Limb (tissue), 2 donors: ENCODE measurements around the gene LRBA.
"Not testable (repeated sequence)": the region's sequence is repeated elsewhere in the genome, so short reads cannot be mapped to it uniquely, and the experiment has no call there.

ENCODE experiments used
- DNase-seq, 2 donors: peaks; one replicate each; pipeline ENCODE4 v3.0.0-alpha.2; 2016; ENCODE audit errors: extremely low spot score in 2 of 2

The LRBA gene

GRCh38 chr4:150431221-150431620, 583.9 kb downstream of the LRBA start:
- DNase-seq: no peak

GRCh38 chr4:150425161-150425560, 589.9 kb downstream of the LRBA start:
- no peak for DNase-seq

DNA sequence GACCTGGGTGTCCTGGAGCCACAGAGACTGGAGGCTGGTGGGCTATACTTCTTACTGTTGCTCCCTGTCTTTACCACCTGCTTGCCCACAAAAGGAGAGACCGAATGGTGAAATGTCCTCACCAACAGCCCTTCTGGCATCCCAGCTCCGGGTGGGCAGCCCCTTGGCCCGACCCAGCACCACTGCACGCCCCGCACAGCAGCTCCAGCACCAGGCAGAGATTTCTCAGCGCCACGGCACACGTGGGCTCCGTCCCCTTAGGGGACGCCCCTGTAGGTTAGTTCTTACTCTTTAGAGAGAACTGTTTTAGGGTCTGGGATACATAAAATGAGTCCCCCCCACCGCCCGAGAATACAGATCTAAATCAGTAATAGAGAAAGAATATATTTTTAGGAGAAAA, 591.6 kb downstream of the LRBA start:
- no peak for DNase-seq

DNA sequence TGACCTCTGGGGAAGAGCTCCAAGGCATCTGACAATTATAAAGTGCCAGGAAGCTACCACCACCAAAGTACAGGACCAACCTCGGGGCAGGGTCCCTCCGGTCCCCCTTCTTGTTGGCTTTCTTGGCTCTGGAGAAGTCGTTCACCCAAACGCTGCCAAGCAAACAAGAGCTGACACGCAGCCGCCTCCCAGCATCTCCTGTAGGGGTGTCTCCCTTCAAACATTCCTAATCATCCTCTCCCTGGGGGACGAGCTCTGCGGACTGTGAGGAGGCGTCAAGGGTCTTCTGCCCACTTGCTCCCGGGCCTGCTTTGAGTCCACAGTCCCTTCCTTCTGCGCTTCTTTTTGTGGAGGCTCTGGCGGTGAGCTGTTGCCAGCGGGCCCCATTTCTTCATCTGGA, 592.0 kb downstream of the LRBA start:
- no peak for DNase-seq

DNA sequence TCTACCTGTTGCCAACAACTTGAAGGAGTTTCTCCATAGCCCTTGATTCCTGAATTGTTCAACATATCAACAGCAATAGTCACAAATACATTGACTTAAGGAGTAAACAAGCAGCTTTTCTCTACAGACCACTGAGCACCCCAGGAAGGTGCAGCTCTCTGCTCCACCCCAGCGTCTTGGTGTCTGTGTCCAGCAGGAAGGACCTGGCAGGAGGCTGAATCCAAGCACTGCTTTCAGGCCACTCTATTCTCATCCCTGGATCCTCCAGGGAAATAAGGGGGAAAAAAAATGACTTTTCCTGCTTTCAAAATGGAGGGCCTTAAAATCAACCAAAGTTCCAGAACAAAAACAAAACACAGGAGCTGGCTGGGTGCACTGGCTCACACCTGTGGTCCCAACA, 593.5 kb downstream of the LRBA start:
- DNase-seq: no peak

DNA sequence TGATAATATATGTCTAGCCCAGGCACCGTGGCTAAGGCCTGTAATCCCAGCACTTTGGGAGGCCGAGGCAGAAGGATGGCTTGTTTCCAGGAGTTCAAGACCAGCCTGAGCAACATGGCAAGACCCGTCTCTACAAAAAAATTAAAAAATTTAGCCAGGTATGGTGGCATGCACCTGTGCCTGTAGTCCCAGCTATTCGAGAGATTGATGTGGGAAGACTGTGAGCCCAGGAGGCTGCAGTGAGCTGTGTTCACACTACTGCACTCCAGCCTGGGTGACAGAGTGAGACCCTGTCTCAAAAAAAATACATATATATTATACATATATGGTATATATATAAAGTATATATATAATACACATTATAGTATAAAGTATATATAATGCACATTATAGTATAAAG, 595.1 kb downstream of the LRBA start:
- DNase-seq: no peak

GRCh38 chr4:150418757-150419410, 596.2 kb downstream of the LRBA start:
- DNase-seq: no peak

- DNase-seq: no peak
Measured at GRCh38 chr4:150415213-150415612, 599.9 kb downstream of the LRBA start.

DNA sequence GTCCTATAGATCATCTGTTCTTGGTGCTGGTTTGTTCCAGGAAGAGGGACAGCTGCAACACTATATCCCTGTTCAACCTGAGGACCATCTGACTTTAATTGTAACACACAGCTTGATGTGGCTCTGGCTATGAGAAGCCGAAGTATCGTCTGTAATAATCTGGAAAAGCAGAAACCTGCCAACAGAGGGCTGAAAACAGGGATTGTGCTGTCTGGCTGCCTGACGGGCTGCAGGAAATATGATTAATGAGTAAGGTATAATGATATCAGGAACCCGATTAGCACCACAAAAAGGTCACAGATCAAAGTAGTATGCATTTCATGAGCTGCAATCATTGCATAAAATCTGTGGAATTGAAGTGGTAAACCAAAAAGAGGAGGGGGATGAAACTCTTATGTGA, 603.6 kb downstream of the LRBA start:
- DNase-seq: no peak

DNA sequence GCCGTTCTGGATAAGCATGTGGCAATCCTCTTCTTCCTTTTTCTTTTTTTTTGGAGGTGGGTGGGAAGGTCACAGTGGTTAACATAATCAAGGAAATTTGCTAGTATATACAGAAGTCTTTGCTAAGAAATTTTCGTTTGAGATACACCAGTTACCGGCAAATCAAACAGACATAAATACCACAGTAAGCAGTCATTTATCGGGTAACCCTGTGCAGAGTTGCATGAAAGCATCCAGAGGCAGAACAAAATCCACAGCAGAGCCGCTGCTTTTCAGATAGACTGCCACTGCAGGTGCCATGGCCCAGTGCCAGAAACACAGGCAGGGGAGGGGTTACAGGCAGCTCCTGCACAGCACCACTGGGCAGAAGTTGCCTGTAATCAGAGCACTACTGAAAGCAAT, 612.2 kb downstream of the LRBA start:
- DNase-seq: peak in 1 of 2 donors; percentile 72

DNA sequence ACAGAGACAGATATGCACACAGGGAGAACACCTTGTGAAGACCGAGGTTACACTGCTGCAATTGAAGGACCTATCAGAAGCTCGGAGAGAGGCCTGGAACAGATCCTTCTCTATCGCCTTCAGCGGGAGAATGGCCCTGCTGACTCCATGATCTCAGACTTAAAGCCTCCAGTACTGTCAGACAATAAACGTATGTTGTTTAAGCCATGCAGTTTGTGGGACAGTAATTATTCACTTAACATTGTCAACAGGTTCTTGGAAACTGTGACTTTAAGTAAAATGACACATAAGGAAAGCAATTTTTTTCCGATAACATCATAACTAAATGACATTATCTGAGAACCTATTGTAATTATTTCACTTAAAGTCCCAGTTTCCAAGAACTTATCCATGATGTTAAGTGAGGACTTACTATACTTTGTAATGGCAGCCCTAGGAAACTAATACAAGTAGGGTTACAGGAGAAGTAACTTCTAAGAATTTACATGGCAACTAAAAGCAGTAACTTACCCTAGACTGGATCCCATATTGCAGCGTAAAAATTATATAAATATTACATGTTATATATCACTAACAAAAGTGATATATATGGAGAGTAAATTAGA, 613.9 kb downstream of the LRBA start:
- DNase-seq: no peak

DNA sequence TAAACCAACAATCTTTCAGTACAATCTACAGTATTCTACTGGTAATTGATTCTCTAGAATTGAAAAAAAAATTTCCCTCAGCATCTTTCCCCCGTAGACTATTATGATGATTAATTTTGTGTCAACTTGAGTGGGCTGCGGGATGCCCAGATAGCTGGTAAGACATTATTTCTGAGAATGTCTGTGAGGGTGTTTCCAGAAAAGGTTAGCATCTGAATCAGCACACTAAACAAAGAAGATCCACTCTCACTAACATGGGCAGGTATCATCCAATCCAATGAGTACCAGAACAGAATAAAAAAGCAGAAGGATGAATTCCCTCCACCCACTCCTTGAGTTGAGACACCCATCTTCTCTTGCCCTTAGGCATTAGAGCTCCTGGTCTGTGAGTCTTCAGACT, 619.2 kb downstream of the LRBA start:
- DNase-seq: no peak

DNA sequence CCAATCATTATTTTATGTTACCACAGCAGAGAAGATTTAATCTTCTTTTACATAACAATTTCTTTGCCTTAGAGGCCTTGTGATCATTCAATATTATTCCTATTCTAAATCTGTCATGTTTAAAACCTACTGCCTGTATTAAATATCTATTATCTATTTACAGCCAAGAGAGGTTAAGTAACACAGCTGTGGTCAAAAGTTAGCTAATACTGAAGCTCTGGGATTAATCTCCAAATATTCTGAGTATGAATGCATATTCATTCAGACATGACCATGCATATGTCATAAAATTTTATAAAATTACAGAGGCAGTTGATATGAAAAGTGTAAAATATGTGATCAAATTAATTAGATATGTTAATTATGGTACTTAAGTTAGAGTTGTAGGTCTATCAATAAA, 621.0 kb downstream of the LRBA start:
- DNase-seq: no peak

GRCh38 chr4:150391052-150391451, 624.0 kb downstream of the LRBA start:
- no peak for DNase-seq

DNA sequence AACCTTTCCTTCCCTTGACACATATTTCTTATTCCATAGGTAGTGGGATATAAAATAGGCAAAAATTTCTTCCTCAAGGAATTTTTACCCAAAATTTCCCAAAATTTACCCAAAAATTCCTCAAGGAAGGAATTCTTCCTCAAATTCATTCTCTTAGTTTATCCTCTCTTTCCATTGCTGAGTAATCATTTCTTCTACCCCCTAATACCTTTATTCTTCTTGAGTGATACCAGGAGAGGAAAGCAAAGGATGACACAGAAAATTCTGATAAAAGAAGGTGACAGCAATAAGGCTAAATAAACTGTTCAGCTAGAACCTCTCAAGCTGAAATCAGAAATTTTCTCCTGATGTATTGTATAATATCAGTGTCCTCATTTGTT, 624.6 kb downstream of the LRBA start:
- DNase-seq: no peak

DNA sequence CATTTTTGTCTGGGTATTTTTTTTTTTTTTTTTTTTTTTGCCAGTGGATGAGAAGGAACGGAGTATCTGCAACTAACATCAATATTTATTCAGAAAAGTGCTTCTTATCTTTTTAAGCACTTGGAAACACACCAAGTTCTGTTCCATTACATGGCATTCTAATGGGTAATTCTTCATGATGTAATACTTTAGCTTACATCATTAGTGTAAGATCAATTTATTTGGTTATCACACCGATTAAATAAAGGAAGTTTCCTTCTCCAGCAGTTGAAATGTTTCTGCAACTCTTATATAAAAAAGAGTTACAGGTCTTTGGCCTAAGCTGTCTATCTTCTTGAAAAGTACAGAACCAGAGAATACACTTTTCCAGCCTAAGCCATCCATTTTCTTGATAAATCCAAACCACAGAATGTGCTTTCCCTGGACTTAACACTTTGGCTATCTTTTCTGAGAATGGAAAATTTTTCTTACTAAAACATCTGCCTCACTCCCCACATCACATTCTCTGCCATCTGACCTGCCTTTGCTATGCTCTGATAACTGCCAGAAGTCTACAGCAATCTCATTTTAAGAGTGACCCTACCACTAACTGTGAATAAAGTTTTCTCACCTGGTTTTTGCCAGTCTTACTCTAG, 625.1 kb downstream of the LRBA start:
- DNase-seq: no peak

GRCh38 chr4:150387981-150388380, 627.1 kb downstream of the LRBA start:
- DNase-seq: no peak

DNA sequence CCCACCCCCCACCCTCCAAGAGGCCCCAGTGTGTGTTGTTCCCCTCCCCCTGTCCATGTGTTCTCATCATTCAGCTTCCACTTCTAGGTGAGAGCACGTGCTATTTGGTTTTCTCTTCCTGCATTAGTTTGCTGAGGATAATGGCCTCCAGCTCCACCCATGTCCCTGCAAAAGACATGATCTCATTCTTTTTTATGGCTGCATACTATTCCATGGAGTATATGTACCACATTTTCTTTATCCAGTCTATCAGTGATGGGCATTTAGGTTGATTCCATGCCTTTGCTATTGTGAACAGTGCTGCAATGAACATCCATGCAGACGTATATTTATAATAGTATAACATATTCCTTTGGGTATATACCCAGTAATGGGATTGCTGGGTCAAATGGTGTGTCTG, 628.7 kb downstream of the LRBA start:
- not testable (repeated sequence) for DNase-seq

DNA sequence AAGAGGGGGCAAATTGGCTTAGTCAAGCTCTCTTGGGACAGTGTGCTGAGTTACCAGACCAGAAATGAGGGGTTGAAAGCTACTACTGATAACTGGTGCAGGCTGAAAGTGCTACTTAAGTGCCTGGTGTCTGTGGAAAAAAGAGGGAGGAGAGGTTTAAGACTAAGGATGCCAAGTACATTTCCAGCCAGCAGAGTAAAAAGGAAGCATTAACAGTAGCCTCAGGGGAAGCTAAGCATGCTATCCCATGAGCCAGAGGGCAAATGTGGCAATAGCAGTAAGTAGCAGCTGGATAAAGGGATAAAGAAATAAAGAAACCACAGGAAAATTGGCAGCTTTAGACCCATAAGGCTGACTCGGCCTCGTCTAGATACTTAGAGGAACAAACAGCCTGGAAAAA, 629.5 kb downstream of the LRBA start:
- no peak for DNase-seq

GRCh38 chr4:150384249-150384648, 630.8 kb downstream of the LRBA start:
- DNase-seq: no peak

- DNase-seq: no peak
Measured at GRCh38 chr4:150382028-150382427, 633.1 kb downstream of the LRBA start.

- DNase-seq: no peak
Measured at GRCh38 chr4:150381609-150382008, 633.5 kb downstream of the LRBA start.

DNA sequence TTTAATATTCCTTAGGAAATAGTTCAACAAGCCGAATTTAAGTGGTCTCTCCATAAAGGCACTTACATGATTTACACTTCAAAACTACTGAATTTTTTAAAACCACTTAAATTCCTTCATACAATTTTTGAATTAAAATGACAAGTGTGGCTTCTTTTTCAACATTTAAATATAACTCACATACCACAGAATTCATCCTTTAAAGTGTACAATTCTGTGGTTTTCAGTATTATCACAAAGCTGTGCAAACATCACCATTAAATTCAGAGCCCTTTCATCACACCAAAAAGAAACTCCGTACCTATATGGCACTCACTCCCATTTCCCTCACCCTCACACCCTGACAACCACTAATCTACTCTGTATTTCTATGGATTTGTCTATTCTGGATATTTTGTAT, 634.0 kb downstream of the LRBA start:
- DNase-seq: no peak
